HepG2 (cell line): ENCODE measurements around the gene CTSD.

ENCODE experiments used
- MTA3 ChIP-seq: sonication (generic); formaldehyde crosslinking; IDR thresholded peaks from 2 replicates; pipeline ENCODE4 v1.4.0; 2020; ENCODE audit warnings: missing genetic modification reagents
- TF ChIP-seq, protein P1 (sequence below): sonication (generic); formaldehyde crosslinking; IDR thresholded peaks from 2 replicates; pipeline ENCODE4 v1.5.0; 2020; ENCODE audit warnings: mild to moderate bottlenecking, missing genetic modification reagents, moderate library complexity

- no peak for TF ChIP-seq MTA3 (CRISPR knock-in tag)
- TF ChIP-seq, protein P1, sequence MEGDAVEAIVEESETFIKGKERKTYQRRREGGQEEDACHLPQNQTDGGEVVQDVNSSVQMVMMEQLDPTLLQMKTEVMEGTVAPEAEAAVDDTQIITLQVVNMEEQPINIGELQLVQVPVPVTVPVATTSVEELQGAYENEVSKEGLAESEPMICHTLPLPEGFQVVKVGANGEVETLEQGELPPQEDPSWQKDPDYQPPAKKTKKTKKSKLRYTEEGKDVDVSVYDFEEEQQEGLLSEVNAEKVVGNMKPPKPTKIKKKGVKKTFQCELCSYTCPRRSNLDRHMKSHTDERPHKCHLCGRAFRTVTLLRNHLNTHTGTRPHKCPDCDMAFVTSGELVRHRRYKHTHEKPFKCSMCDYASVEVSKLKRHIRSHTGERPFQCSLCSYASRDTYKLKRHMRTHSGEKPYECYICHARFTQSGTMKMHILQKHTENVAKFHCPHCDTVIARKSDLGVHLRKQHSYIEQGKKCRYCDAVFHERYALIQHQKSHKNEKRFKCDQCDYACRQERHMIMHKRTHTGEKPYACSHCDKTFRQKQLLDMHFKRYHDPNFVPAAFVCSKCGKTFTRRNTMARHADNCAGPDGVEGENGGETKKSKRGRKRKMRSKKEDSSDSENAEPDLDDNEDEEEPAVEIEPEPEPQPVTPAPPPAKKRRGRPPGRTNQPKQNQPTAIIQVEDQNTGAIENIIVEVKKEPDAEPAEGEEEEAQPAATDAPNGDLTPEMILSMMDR (CRISPR knock-in tag): no peak
Measured at GRCh38 chr11:1754376-1755150, 9.2 kb downstream of the CTSD start.
